Measurements from ENCODE around the gene RGS9. TPM values are rescaled to one million over a fixed set of nuclear protein-coding genes. Genes with fewer than 3 reads are reported as not detected.

Gene RGS9
- total and polyA plus RNA-seq, 2 of the 13 experiments (the other 11 are each of a cell fraction or from before 2014, with no cell fraction given): 0.44 to 0.74 TPM

DNA sequence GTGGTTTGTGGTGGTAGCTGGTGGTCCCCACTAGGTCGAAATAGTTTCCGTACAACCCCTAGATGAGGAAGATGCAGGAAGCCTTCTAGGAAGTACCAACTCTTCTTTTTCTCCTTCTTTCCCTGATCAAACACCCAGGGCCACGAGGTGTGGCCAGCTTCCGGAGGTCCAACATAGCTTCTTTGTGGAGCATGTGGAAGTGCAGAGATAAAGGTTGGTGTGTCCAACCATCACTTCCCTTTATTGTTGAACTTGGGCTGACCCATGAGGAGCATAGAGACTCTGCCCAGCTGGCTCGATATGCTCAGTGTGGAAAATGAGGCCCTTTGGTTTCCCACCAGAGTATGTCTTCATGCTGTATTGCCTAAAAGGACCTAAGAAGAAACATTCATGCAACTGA, 6.3 kb upstream of the RGS9 start (continued):
- TF ChIP-seq, protein P1, sequence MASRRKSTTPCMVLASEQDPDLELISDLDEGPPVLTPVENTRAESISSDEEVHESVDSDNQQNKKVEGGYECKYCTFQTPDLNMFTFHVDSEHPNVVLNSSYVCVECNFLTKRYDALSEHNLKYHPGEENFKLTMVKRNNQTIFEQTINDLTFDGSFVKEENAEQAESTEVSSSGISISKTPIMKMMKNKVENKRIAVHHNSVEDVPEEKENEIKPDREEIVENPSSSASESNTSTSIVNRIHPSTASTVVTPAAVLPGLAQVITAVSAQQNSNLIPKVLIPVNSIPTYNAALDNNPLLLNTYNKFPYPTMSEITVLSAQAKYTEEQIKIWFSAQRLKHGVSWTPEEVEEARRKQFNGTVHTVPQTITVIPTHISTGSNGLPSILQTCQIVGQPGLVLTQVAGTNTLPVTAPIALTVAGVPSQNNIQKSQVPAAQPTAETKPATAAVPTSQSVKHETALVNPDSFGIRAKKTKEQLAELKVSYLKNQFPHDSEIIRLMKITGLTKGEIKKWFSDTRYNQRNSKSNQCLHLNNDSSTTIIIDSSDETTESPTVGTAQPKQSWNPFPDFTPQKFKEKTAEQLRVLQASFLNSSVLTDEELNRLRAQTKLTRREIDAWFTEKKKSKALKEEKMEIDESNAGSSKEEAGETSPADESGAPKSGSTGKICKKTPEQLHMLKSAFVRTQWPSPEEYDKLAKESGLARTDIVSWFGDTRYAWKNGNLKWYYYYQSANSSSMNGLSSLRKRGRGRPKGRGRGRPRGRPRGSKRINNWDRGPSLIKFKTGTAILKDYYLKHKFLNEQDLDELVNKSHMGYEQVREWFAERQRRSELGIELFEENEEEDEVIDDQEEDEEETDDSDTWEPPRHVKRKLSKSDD (CRISPR knock-in tag; IDR thresholded peaks at IDR 0.05; ENCODE audit: low read depth): no peak
- no peak for TF ChIP-seq SP2 (CRISPR knock-in tag; IDR thresholded peaks at IDR 0.05)
- peak; percentile 18; the same call in 1 of the 2 replicates for TF ChIP-seq MYC (CRISPR knock-in tag; IDR thresholded peaks at IDR 0.05; ENCODE audit: borderline replicate concordance)
- TF ChIP-seq, protein P2, sequence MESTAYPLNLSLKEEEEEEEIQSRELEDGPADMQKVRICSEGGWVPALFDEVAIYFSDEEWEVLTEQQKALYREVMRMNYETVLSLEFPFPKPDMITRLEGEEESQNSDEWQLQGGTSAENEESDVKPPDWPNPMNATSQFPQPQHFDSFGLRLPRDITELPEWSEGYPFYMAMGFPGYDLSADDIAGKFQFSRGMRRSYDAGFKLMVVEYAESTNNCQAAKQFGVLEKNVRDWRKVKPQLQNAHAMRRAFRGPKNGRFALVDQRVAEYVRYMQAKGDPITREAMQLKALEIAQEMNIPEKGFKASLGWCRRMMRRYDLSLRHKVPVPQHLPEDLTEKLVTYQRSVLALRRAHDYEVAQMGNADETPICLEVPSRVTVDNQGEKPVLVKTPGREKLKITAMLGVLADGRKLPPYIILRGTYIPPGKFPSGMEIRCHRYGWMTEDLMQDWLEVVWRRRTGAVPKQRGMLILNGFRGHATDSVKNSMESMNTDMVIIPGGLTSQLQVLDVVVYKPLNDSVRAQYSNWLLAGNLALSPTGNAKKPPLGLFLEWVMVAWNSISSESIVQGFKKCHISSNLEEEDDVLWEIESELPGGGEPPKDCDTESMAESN (CRISPR knock-in tag; conservative IDR thresholded peaks at IDR 0.05): no peak
- TF ChIP-seq ZNF367 (CRISPR knock-in tag; IDR thresholded peaks at IDR 0.05; ENCODE audit: borderline replicate concordance): no peak
- TF ChIP-seq, protein P3, sequence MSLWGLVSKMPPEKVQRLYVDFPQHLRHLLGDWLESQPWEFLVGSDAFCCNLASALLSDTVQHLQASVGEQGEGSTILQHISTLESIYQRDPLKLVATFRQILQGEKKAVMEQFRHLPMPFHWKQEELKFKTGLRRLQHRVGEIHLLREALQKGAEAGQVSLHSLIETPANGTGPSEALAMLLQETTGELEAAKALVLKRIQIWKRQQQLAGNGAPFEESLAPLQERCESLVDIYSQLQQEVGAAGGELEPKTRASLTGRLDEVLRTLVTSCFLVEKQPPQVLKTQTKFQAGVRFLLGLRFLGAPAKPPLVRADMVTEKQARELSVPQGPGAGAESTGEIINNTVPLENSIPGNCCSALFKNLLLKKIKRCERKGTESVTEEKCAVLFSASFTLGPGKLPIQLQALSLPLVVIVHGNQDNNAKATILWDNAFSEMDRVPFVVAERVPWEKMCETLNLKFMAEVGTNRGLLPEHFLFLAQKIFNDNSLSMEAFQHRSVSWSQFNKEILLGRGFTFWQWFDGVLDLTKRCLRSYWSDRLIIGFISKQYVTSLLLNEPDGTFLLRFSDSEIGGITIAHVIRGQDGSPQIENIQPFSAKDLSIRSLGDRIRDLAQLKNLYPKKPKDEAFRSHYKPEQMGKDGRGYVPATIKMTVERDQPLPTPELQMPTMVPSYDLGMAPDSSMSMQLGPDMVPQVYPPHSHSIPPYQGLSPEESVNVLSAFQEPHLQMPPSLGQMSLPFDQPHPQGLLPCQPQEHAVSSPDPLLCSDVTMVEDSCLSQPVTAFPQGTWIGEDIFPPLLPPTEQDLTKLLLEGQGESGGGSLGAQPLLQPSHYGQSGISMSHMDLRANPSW (CRISPR knock-in tag; IDR thresholded peaks at IDR 0.05; ENCODE audit: borderline replicate concordance): no peak

Measured in HepG2 (cell line).